HepG2 (cell line): ENCODE data around the gene SRXN1. TPM values are rescaled to one million over a fixed set of nuclear protein-coding genes. Genes with fewer than 3 reads are reported as not detected.

Experiments
- ARNTL ChIP-seq: sonication (generic); formaldehyde crosslinking; IDR thresholded peaks from 2 replicates; pipeline ENCODE4 v1.4.0; 2020; ENCODE audit warnings: mild to moderate bottlenecking, missing genetic modification reagents
- ATF7 ChIP-seq, 2 experiments: fragments of 450-650 bp in 1 of 2; sonication (generic) in 1 of 2; formaldehyde crosslinking in 1 of 2; IDR thresholded peaks; 2 replicates each; pipeline versions ENCODE4 v1.4.0 to v1.6.1; 2016 to 2020; ENCODE audit warnings: antibody characterized with exemption in 1 of 2, mild to moderate bottlenecking in 1 of 2, missing genetic modification reagents in 1 of 2
- FOXP4 ChIP-seq: sonication (generic); formaldehyde crosslinking; IDR thresholded peaks from 2 replicates; pipeline ENCODE4 v1.4.0; 2020; ENCODE audit warnings: missing genetic modification reagents
- HMG20B ChIP-seq: conservative IDR thresholded peaks from 2 replicates; pipeline ENCODE4 v1.6.1; 2016; ENCODE audit warnings: missing genetic modification reagents, missing compliant biosample characterization
- HNRNPLL ChIP-seq: fragments of 200-400 bp; formaldehyde crosslinking; IDR thresholded peaks from 2 replicates; pipeline ENCODE4 v1.6.1; 2017; ENCODE audit warnings: mild to moderate bottlenecking, low read depth, low read length; ENCODE audit not compliant: poor library complexity, severe bottlenecking
- IRX3 ChIP-seq: sonication (generic); formaldehyde crosslinking; IDR thresholded peaks from 2 replicates; pipeline ENCODE4 v1.8.1; 2023; ENCODE audit warnings: mild to moderate bottlenecking, low read depth, missing genetic modification reagents, borderline replicate concordance
- MEIS2 ChIP-seq: sonication (generic); formaldehyde crosslinking; IDR thresholded peaks from 2 replicates; pipeline ENCODE4 v1.9.0; 2021; ENCODE audit warnings: mild to moderate bottlenecking, missing genetic modification reagents
- MIXL1 ChIP-seq: IDR thresholded peaks from 2 replicates; pipeline ENCODE4 v1.6.1; 2016
- NFATC3 ChIP-seq: sonication (generic); formaldehyde crosslinking; IDR thresholded peaks from 2 replicates; pipeline ENCODE4 v1.5.1; 2020; ENCODE audit warnings: mild to moderate bottlenecking, missing genetic modification reagents
- NFKB2 ChIP-seq: sonication (generic); formaldehyde crosslinking; IDR thresholded peaks from 2 replicates; pipeline ENCODE4 v1.4.0; 2020; ENCODE audit warnings: missing genetic modification reagents, borderline replicate concordance
- NFYC ChIP-seq: IDR thresholded peaks from 2 replicates; pipeline ENCODE4 v1.6.1; 2016; ENCODE audit warnings: missing genetic modification reagents, missing compliant biosample characterization
- NR2F2 ChIP-seq: IDR thresholded peaks from 2 replicates; pipeline ENCODE4 v1.6.1; 2012; ENCODE audit warnings: low read depth, inconsistent platforms, borderline replicate concordance
- PHF21A ChIP-seq: sonication (generic); formaldehyde crosslinking; IDR thresholded peaks from 2 replicates; pipeline ENCODE4 v1.5.0; 2020; ENCODE audit warnings: mild to moderate bottlenecking, missing genetic modification reagents
- PHF5A ChIP-seq: IDR thresholded peaks from one replicate; pipeline ENCODE4 v1.6.1; 2018; ENCODE audit warnings: low read depth, missing genetic modification reagents; ENCODE audit not compliant: unreplicated experiment
- RBAK ChIP-seq: sonication (generic); formaldehyde crosslinking; IDR thresholded peaks from 2 replicates; pipeline ENCODE4 v1.5.1; 2020; ENCODE audit warnings: mild to moderate bottlenecking, missing genetic modification reagents
- RFX3 ChIP-seq: IDR thresholded peaks from 2 replicates; pipeline ENCODE4 v1.6.1; 2016; ENCODE audit warnings: missing biosample characterization, missing genetic modification reagents
- ZFY ChIP-seq: sonication (generic); formaldehyde crosslinking; IDR thresholded peaks from 2 replicates; pipeline ENCODE4 v1.4.0; 2020; ENCODE audit warnings: missing genetic modification reagents
- ZNF329 ChIP-seq: sonication (generic); formaldehyde crosslinking; IDR thresholded peaks from 2 replicates; pipeline ENCODE4 v1.9.0; 2021; ENCODE audit warnings: low read depth, mild to moderate bottlenecking, missing genetic modification reagents
- ZNF331 ChIP-seq: sonication (generic); formaldehyde crosslinking; IDR thresholded peaks from 2 replicates; pipeline ENCODE4 v1.4.0; 2020; ENCODE audit warnings: missing genetic modification reagents
- ZNF33B ChIP-seq: sonication (generic); formaldehyde crosslinking; IDR thresholded peaks from 2 replicates; pipeline ENCODE4 v1.5.1; 2020; ENCODE audit warnings: mild to moderate bottlenecking, missing genetic modification reagents
- ZNF446 ChIP-seq: sonication (generic); formaldehyde crosslinking; IDR thresholded peaks from 2 replicates; pipeline ENCODE4 v1.5.0; 2020; ENCODE audit warnings: mild to moderate bottlenecking, missing genetic modification reagents
- ZNF460 ChIP-seq: sonication (generic); formaldehyde crosslinking; IDR thresholded peaks from 2 replicates; pipeline ENCODE4 v1.5.1; 2020; ENCODE audit warnings: missing genetic modification reagents, mild to moderate bottlenecking, borderline replicate concordance
- ZNF567 ChIP-seq: sonication (generic); formaldehyde crosslinking; IDR thresholded peaks from 2 replicates; pipeline ENCODE4 v1.8.1; 2023; ENCODE audit warnings: mild to moderate bottlenecking, missing genetic modification reagents, borderline replicate concordance
- ZNF775 ChIP-seq: sonication (generic); formaldehyde crosslinking; IDR thresholded peaks from 2 replicates; pipeline ENCODE4 v1.4.0; 2020; ENCODE audit warnings: missing genetic modification reagents, mild to moderate bottlenecking, moderate library complexity, borderline replicate concordance
- ZNF891 ChIP-seq: sonication (generic); formaldehyde crosslinking; IDR thresholded peaks from 2 replicates; pipeline ENCODE4 v1.5.0; 2020; ENCODE audit warnings: mild to moderate bottlenecking, missing genetic modification reagents
- ZSCAN31 ChIP-seq: sonication (generic); formaldehyde crosslinking; IDR thresholded peaks from 2 replicates; pipeline ENCODE4 v1.5.0; 2020; ENCODE audit warnings: low read depth, mild to moderate bottlenecking, missing genetic modification reagents
- polyA plus RNA-seq, 8 experiments: library from polyadenylated mRNA; depleted of rRNA in 3 of 8; stranded (reverse) in 7 of 8; unstranded in 1 of 8; fragments of >200 nt; fragmentation: Illumina TruSeq in 4 of 8; extraction: Trizol in 4 of 8; gene quantifications; 2 replicates each; pipeline versions ENCODE4 v1.2.1 to v1.2.3, GENCODE V29; 2011 to 2016; ENCODE audit warnings: low read depth in 4 of 8, missing spikeins in 1 of 8, mixed read lengths in 1 of 8; ENCODE audit not compliant: insufficient read depth in 1 of 8
- total RNA-seq, 5 experiments: library from RNA; depleted of rRNA; stranded (reverse); fragments of >200 nt; fragmentation: Illumina TruSeq; extraction: Trizol; gene quantifications; 2 replicates each; pipeline ENCODE4 v1.2.3, GENCODE V29; 2016; ENCODE audit warnings: low read depth in 1 of 5
- TF ChIP-seq, protein P1 (sequence below): sonication (generic); formaldehyde crosslinking; IDR thresholded peaks from 2 replicates; pipeline ENCODE4 v1.4.0; 2020; ENCODE audit warnings: missing genetic modification reagents
- TF ChIP-seq, protein P2 (sequence below): sonication (generic); formaldehyde crosslinking; IDR thresholded peaks from 2 replicates; pipeline ENCODE4 v1.8.1; 2023; ENCODE audit warnings: missing genetic modification reagents, inconsistent platforms, borderline replicate concordance

SRXN1 gene
- total and polyA plus RNA-seq, 2 of the 13 experiments (the other 11 are each of a cell fraction or from before 2014, with no cell fraction given): 29.9 to 87.7 TPM

DNA sequence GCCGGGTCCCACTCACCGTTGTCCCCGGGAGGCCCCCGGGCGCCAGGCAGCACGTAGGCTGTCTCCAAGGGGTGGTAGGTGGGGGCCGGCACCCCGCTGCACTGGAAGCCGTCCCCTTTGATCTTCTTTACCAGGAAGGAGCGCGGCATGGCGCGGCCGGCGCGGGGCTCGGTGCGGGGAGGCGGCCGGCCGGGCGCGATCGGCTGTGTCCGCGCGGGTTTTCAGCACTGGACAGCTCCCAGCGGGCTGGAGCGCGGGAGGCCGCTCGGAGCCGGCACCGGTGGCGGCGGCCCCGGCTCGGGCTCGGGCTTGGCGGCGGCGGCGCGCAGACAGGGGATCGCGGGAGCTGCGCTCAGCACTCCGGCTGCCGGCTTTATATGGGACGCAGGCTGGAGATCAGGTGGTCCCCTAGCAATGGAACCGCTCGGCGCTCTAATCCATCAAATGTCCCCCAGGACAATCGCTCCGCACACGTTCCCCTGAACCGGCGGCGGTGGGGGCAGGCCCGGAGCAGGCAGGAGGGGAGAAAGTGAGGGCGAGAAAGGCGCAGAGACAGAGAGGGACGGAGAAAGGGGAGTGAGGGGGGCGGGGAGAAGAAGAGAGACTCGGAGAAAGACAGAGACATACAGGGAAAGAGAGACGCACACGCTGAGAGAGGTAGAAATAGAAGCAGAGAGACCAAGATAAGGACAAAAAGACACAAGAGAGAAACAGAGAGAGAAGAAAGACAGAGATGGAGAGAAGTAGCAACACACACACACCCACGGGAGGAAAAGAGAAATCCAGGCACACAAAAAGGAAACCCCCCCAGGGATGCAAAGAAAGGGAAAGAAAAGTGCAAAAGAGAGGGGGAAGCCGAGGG, 22.7 kb upstream of the SRXN1 start, which contains the start of gene SCRT2 (continued):
- peak; percentile 99 for TF ChIP-seq ZSCAN31 (CRISPR knock-in tag)
- no peak for TF ChIP-seq RFX3
- peak; percentile 79 for TF ChIP-seq ZFY (CRISPR knock-in tag)
- peak; percentile 60 for TF ChIP-seq PHF5A
- peak; percentile 85 for TF ChIP-seq HNRNPLL
- no peak for TF ChIP-seq ATF7 (IDR thresholded peaks at IDR 0.05)
- TF ChIP-seq ATF7 (CRISPR knock-in tag; IDR thresholded peaks at IDR 0.05): no peak
- TF ChIP-seq NFKB2 (CRISPR knock-in tag): peak; percentile 96
- TF ChIP-seq, protein P1, sequence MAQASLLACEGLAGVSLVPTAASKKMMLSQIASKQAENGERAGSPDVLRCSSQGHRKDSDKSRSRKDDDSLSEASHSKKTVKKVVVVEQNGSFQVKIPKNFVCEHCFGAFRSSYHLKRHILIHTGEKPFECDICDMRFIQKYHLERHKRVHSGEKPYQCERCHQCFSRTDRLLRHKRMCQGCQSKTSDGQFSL (CRISPR knock-in tag): no peak; the same call in 1 of the 2 replicates
- no peak for TF ChIP-seq ZNF775 (CRISPR knock-in tag)
- TF ChIP-seq PHF21A: peak; percentile 78; the same call in 1 of the 2 replicates
- 0 out of 2 replicates have a peak, but pooled peaks have one; percentile 20 for TF ChIP-seq FOXP4
- peak; percentile 96 for TF ChIP-seq ZNF329
- no peak for TF ChIP-seq NFATC3
- no peak for TF ChIP-seq NR2F2
- no peak for TF ChIP-seq HMG20B (CRISPR knock-in tag)
- peak; percentile 68; the same call in 1 of the 2 replicates for TF ChIP-seq ARNTL (CRISPR knock-in tag)
- peak; percentile 99 for TF ChIP-seq IRX3 (CRISPR knock-in tag)
- no peak for TF ChIP-seq ZNF460
- peak; percentile 97 for TF ChIP-seq ZNF331
- TF ChIP-seq MEIS2 (CRISPR knock-in tag): peak; percentile 99
- TF ChIP-seq RBAK (CRISPR knock-in tag): no peak
- peak; percentile 94 for TF ChIP-seq ZNF567
- peak; percentile 88; the same call in 1 of the 2 replicates for TF ChIP-seq ZNF891 (CRISPR knock-in tag)
- no peak for TF ChIP-seq NFYC (CRISPR knock-in tag)
- TF ChIP-seq ZNF33B (CRISPR knock-in tag): peak; percentile 97
- TF ChIP-seq MIXL1 (CRISPR knock-in tag): peak; percentile 48; the same call in 1 of the 2 replicates
- TF ChIP-seq, protein P2, sequence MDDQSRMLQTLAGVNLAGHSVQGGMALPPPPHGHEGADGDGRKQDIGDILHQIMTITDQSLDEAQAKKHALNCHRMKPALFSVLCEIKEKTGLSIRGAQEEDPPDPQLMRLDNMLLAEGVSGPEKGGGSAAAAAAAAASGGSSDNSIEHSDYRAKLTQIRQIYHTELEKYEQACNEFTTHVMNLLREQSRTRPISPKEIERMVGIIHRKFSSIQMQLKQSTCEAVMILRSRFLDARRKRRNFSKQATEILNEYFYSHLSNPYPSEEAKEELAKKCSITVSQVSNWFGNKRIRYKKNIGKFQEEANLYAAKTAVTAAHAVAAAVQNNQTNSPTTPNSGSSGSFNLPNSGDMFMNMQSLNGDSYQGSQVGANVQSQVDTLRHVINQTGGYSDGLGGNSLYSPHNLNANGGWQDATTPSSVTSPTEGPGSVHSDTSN (CRISPR knock-in tag): peak; percentile 94
- TF ChIP-seq ZNF446: peak; percentile 99
